ENCODE results near the gene CLDN7.

GRCh38 chr17:7304179-7304578, 41.9 kb upstream of the CLDN7 start:
- no peak for TF ChIP-seq CTCF (IDR thresholded peaks at IDR 0.05; ENCODE audit: low read length)
- no peak for TF ChIP-seq EZH2 (IDR thresholded peaks at IDR 0.05; ENCODE audit: borderline replicate concordance, low read length)
